GM12864 (cell line): ENCODE data around the gene EXOSC5.

Source experiments
- DNase-seq: peaks from one replicate; pipeline ENCODE4 v3.0.0-alpha.2; 2011; ENCODE audit warnings: low read depth
- H3K4me3 ChIP-seq: 2 replicates; pipeline ENCODE4 v1.5.1; 2011; ENCODE audit warnings: mild to moderate bottlenecking, low read depth, low read length, control low read depth
- TF ChIP-seq, protein P1 (sequence below): IDR thresholded peaks from 2 replicates; pipeline ENCODE4 v1.5.1; 2011; ENCODE audit warnings: low read depth, mild to moderate bottlenecking, moderate library complexity, low read length, control low read depth, inconsistent platforms; ENCODE audit errors: missing control alignments

EXOSC5 gene

DNA sequence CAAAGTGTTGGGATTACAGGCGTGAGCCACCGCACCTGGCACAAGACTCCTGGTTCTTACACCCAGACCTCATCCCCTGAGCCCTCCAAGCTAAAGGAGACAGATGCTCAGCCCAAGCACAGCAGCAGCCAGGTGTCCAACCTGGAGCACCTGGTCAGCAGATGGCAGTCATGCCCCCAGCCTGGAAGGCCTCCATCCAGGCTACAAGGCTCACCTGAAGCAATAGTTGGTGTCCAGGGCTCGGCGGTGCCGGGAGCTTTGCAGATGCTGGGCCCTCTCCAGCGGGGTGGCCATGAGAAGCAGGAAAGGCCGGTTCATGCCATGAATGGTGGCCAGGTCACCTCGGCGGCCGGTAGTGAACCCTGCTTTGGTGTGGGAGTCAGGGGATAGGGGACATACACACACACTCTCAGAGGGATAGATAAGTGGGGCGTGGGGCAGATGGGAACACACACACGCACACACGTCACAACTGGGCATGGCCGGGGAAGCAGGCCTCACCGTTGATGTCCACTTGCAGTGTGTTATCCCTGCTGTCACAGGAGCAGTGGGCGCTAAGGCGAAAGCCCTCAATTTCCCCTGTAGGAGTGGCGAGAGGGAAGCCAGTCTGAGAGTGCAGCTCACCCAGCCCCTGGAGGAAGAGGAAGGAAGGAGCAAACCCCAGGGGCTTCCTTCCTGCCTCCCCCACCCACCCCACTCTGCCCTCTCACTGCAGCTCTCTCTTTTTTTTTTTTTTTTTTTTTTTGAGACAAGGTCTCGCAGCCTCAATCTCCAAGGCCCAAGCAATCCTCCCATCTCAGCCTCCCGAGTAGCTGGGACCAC is 55.3 kb downstream of the EXOSC5 start:
- H3K4me3 ChIP-seq, result no peak overlapping the region
- TF ChIP-seq, protein P1, sequence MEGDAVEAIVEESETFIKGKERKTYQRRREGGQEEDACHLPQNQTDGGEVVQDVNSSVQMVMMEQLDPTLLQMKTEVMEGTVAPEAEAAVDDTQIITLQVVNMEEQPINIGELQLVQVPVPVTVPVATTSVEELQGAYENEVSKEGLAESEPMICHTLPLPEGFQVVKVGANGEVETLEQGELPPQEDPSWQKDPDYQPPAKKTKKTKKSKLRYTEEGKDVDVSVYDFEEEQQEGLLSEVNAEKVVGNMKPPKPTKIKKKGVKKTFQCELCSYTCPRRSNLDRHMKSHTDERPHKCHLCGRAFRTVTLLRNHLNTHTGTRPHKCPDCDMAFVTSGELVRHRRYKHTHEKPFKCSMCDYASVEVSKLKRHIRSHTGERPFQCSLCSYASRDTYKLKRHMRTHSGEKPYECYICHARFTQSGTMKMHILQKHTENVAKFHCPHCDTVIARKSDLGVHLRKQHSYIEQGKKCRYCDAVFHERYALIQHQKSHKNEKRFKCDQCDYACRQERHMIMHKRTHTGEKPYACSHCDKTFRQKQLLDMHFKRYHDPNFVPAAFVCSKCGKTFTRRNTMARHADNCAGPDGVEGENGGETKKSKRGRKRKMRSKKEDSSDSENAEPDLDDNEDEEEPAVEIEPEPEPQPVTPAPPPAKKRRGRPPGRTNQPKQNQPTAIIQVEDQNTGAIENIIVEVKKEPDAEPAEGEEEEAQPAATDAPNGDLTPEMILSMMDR, result peak; percentile 7
- DNase-seq, result no peak

DNA sequence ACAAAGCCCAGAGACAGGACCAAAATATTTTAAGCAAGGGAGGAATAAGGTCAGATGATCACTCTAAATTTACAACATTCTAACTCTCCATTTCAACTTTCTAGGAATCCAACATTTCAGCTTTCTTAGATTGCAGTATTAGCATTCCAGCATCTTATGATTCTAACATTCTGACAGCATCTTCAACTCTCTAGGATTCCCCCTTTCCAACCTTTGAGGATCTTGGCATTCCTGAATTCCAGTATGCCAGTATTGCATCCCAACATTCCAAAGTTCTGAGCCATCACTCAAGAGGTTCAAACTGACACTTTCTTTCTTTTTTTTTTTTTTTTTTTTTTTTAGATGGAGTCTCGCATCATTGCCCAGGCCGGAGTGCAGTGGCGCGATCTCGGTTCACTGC is 57.2 kb downstream of the EXOSC5 start:
- TF ChIP-seq, protein P1, result no peak
- H3K4me3 ChIP-seq, result no peak overlapping the region
- DNase-seq, result no peak
